ENCODE data around the gene GPR39.

Gene GPR39

GRCh38 chr2:132426033-132426432 is 9.4 kb downstream of the GPR39 start:
- TF ChIP-seq CTCF (IDR thresholded peaks at IDR 0.05; ENCODE audit: insufficient read depth, low read depth, low read length, missing control alignments): no peak
- no peak for DNase-seq (ENCODE audit: low read depth)
- no peak overlapping the region for H3K4me3 ChIP-seq (ENCODE audit: low read depth, low read length)

DNA sequence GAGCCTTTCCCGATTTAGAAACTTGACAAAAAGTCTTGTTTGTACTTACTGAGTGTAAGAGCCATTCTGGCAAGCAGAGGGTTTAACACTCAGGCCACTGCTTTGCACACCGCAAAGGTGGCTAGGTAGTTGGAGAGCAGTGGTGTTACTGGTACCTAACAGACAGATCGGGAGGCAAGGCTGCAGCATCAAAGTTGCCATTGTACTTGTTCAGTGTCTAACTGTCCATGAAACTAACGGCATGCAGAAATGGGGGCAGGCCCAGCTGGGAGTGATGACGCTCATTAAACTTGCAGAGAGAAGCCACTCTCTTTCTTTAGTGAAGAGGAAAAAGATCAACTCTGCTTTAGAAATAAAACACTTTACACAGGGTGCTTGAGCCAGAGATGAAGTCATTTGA is 10.1 kb downstream of the GPR39 start:
- no peak for DNase-seq (ENCODE audit: low read depth)
- TF ChIP-seq CTCF (IDR thresholded peaks at IDR 0.05; ENCODE audit: insufficient read depth, low read depth, low read length, missing control alignments): no peak

GRCh38 chr2:132429351-132429750 is 12.7 kb downstream of the GPR39 start:
- TF ChIP-seq CTCF (IDR thresholded peaks at IDR 0.05; ENCODE audit: insufficient read depth, low read depth, low read length, missing control alignments): no peak
- H3K4me3 ChIP-seq (ENCODE audit: low read depth, low read length): no peak overlapping the region
- no peak for DNase-seq (ENCODE audit: low read depth)

More for the DNA sequence above, 10.1 kb downstream of the GPR39 start:
- no peak overlapping the region for H3K4me3 ChIP-seq (ENCODE audit: low read depth, low read length)

GRCh38 chr2:132429941-132430573 is 13.5 kb downstream of the GPR39 start:
- DNase-seq (ENCODE audit: low read depth): no peak
- TF ChIP-seq CTCF (IDR thresholded peaks at IDR 0.05; ENCODE audit: insufficient read depth, low read depth, low read length, missing control alignments): no peak

DNA sequence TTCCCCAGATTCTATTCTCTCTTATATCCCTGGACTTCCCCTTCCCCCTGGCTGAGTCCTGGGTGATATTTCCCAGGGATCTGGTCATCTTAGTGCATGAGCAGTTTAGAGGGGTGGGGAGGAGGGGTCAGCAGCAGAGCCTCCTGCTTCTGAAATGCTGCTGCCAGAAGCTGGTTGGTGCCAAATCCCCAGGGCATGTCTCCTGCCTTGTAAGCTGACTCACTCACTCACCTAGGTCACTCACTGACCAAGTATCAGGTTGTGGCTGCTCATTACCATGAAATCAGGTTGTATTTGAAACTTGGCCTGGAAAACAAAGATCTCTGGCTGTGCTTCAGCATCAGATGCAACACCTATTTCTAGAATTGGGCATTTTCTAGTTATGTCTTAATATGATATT is 14.3 kb downstream of the GPR39 start:
- H3K4me3 ChIP-seq (ENCODE audit: low read depth, low read length): no peak overlapping the region
- no peak for DNase-seq (ENCODE audit: low read depth)
- no peak for TF ChIP-seq CTCF (IDR thresholded peaks at IDR 0.05; ENCODE audit: insufficient read depth, low read depth, low read length, missing control alignments)

More at GRCh38 chr2:132429941-132430573, 13.5 kb downstream of the GPR39 start:
- H3K4me3 ChIP-seq (ENCODE audit: low read depth, low read length): no peak overlapping the region

DNA sequence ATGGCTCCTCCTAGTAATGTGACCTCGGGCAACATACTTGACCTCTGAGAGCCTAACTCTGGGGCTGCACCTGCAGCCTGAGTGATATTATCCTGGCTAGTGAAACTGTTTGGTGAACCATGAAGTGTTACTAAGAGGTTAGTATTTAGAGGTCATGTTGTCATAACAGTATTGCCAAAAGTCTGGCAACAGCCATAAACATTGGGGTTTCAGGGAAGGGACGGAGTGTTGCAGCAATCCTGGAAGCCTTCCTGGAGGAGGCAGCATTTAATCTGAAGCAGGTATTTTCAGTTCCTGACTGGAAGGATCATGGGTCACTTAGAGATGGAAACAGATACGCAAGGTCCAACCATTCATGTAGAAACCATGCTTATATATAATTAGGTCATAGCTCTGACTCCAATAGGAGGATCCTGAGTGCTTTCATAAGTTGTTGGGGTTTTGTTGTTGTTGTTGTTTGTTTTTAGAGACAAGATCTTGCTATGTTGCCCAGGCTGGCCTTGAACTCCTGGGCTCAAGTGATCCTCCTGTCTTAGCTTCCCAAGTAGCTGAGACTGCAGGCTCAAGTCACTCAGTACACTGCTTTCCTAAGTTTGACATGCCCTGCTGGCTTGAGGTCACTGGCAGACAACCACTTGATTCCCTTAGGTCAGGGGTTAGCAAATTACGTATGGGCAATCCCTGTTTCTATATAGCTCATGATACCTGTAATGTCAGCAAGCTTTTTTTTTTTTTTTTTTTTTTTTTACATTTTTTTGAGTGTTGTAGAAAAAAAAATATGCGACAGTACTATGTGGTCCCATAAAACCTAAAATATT is 21.5 kb downstream of the GPR39 start:
- no peak overlapping the region for H3K4me3 ChIP-seq (ENCODE audit: low read depth, low read length)
- no peak for TF ChIP-seq CTCF (IDR thresholded peaks at IDR 0.05; ENCODE audit: insufficient read depth, low read depth, low read length, missing control alignments)
- no peak for DNase-seq (ENCODE audit: low read depth)
